SK-N-SH treated with all-trans-retinoic acid at 6 μM for 48 hours (cell line): ENCODE results near the gene PRKAG2.

Experiments used
- ARNTL ChIP-seq: fragments of 450-650 bp; formaldehyde crosslinking; IDR thresholded peaks from 2 replicates; pipeline ENCODE4 v1.5.0; 2020; ENCODE audit warnings: low read depth, mild to moderate bottlenecking, moderate library complexity, borderline replicate concordance
- CSDC2 ChIP-seq: fragments of 250-450 bp; sonication (Bioruptor Pico); IDR thresholded peaks from 2 replicates; pipeline ENCODE4 v1.5.0; 2020; ENCODE audit warnings: mild to moderate bottlenecking, moderate library complexity
- ESRRG ChIP-seq: fragments of 250-450 bp; sonication (Bioruptor Pico); IDR thresholded peaks from 2 replicates; pipeline ENCODE4 v1.6.1; 2021; ENCODE audit warnings: mild to moderate bottlenecking
- PATZ1 ChIP-seq: fragments of 250-450 bp; sonication (Bioruptor Pico); IDR thresholded peaks from 2 replicates; pipeline ENCODE4 v1.8.0; 2020; ENCODE audit warnings: mild to moderate bottlenecking, moderate library complexity, borderline replicate concordance
- RARB ChIP-seq: fragments of 250-450 bp; sonication (Bioruptor Pico); IDR thresholded peaks from 2 replicates; pipeline ENCODE4 v1.8.0; 2021; ENCODE audit warnings: mild to moderate bottlenecking, moderate library complexity
- SNAI2 ChIP-seq: fragments of 250-450 bp; sonication (Bioruptor Pico); IDR thresholded peaks from 2 replicates; pipeline ENCODE4 v1.5.0; 2020; ENCODE audit warnings: mild to moderate bottlenecking, moderate library complexity
- TCF4 ChIP-seq: fragments of 250-450 bp; sonication (Bioruptor Pico); IDR thresholded peaks from 2 replicates; pipeline ENCODE4 v1.8.0; 2021; ENCODE audit warnings: mild to moderate bottlenecking, moderate library complexity, borderline replicate concordance
- TSHZ2 ChIP-seq: fragments of 250-450 bp; sonication (Bioruptor Pico); IDR thresholded peaks from 2 replicates; pipeline ENCODE4 v1.5.0; 2020; ENCODE audit warnings: mild to moderate bottlenecking, moderate library complexity
- ZFP30 ChIP-seq: fragments of 450-650 bp; formaldehyde crosslinking; IDR thresholded peaks from 2 replicates; pipeline ENCODE4 v1.5.0; 2022; ENCODE audit warnings: mild to moderate bottlenecking, moderate library complexity
- TF ChIP-seq, protein P1 (sequence below): fragments of 250-450 bp; sonication (Bioruptor Pico); IDR thresholded peaks from 2 replicates; pipeline ENCODE4 v1.8.0; 2021; ENCODE audit warnings: low read depth, mild to moderate bottlenecking, moderate library complexity, borderline replicate concordance

- TF ChIP-seq RARB (no peak), ZFP30 (CRISPR knock-in tag) (no peak), PATZ1 (CRISPR knock-in tag) (no peak), ESRRG (CRISPR knock-in tag) (no peak), TCF4 (CRISPR knock-in tag) (no peak), SNAI2 (no peak), TSHZ2 (no peak), ARNTL (no peak), CSDC2 (no peak)
- TF ChIP-seq, protein P1, sequence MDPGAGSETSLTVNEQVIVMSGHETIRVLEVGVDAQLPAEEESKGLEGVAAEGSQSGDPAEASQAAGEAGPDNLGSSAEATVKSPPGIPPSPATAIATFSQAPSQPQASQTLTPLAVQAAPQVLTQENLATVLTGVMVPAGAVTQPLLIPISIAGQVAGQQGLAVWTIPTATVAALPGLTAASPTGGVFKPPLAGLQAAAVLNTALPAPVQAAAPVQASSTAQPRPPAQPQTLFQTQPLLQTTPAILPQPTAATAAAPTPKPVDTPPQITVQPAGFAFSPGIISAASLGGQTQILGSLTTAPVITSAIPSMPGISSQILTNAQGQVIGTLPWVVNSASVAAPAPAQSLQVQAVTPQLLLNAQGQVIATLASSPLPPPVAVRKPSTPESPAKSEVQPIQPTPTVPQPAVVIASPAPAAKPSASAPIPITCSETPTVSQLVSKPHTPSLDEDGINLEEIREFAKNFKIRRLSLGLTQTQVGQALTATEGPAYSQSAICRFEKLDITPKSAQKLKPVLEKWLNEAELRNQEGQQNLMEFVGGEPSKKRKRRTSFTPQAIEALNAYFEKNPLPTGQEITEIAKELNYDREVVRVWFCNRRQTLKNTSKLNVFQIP (CRISPR knock-in tag): no peak
Observed at GRCh38 chr7:151634643-151635042, 242.3 kb downstream of the PRKAG2 start.
